Gastrocnemius medialis (tissue), 4 donors: ENCODE data around the gene GPRIN1. TPM values are rescaled to one million over a fixed set of nuclear protein-coding genes. Genes with fewer than 3 reads are reported as not detected.

Source experiments
- ATAC-seq, 2 donors: fragments of 150-250 bp; one replicate each; pipeline ENCODE4 v1.9.1; 2016
- DNase-seq, 2 donors: peaks; one replicate each; pipeline ENCODE4 v3.0.0-alpha.2; 2019
- H3K27ac ChIP-seq, 4 donors: fragments of 200-600 bp; sonication (generic); 1 replicate in 1 of 4; 2 replicates in 3 of 4; pipeline ENCODE4 v1.5.1; 2016 to 2018; ENCODE audit warnings: mild to moderate bottlenecking in 2 of 4, moderate library complexity in 1 of 4
- H3K27me3 ChIP-seq, 3 donors: fragments of 200-600 bp; sonication (generic) in 2 of 3; 1 replicate in 1 of 3; 2 replicates in 2 of 3; pipeline versions ENCODE4 v1.5.1 to v1.6.0; 2016 to 2019; ENCODE audit warnings: mild to moderate bottlenecking in 1 of 3, moderate library complexity in 1 of 3
- H3K36me3 ChIP-seq, 2 donors: fragments of 200-600 bp; sonication (generic) in 1 of 2; one replicate each; pipeline ENCODE4 v1.5.1; 2017 to 2018
- H3K4me1 ChIP-seq, 2 donors: fragments of 200-600 bp; sonication (generic) in 1 of 2; one replicate each; pipeline ENCODE4 v1.5.1; 2016 to 2017; ENCODE audit warnings: mild to moderate bottlenecking in 2 of 2
- H3K4me3 ChIP-seq, 4 donors: fragments of 200-600 bp; sonication (generic) in 3 of 4; 1 replicate in 1 of 4; 2 replicates in 3 of 4; pipeline ENCODE4 v1.5.1; 2016 to 2019; ENCODE audit warnings: mild to moderate bottlenecking in 2 of 4
- H3K9me3 ChIP-seq, 3 donors: fragments of 200-600 bp; sonication (generic) in 2 of 3; 1 replicate in 1 of 3; 2 replicates in 2 of 3; pipeline ENCODE4 v1.5.1; 2016 to 2019
- CTCF ChIP-seq, 5 experiments: fragments of 450-650 bp in 3 of 5; fragments of 200-600 bp in 2 of 5; sonication (generic) in 2 of 5; IDR thresholded peaks in 4 of 5; conservative IDR thresholded peaks in 1 of 5; 1 replicate in 4 of 5; 2 replicates in 1 of 5; pipeline ENCODE4 v1.5.1; 2016 to 2019; ENCODE audit warnings: antibody characterized with exemption in 5 of 5, mild to moderate bottlenecking in 3 of 5, moderate library complexity in 3 of 5
- POLR2A ChIP-seq, 2 donors: fragments of 450-650 bp; IDR thresholded peaks; one replicate each; pipeline ENCODE4 v1.6.1; 2017; ENCODE audit warnings: antibody characterized with exemption in 2 of 2, mild to moderate bottlenecking in 2 of 2, moderate library complexity in 2 of 2
- in situ Hi-C, 4 donors: fragments of 200-750 bp; cut with MboI; loops; one replicate each; pipeline versions ENCODE4 v1.15.0 to v1.8.0; 2017; ENCODE audit warnings: low sequenced_read_pairs in 4 of 4
- intact Hi-C: fragments of 100-400 bp; cut with DNase I; formaldehyde crosslinking; loops from one replicate; pipeline ENCODE4 v1.15.1; 2023; ENCODE audit warnings: low total_unique reads
- microRNA-seq, 2 donors: library from miRNA; unstranded; fragments of <30 nt; microRNA quantifications; one replicate each; pipeline ENCODE4, GENCODE V29; 2016; ENCODE audit warnings: borderline replicate concordance in 2 of 2
- total RNA-seq, 4 donors: library from RNA; depleted of rRNA; stranded (reverse); fragments of >200 nt; gene quantifications; one replicate each; pipeline versions ENCODE4 v1.1.0 to v1.2.3, GENCODE V29; 2016

GPRIN1 gene
- total RNA-seq, 4 donors from 2014 or later = 0.35 to 0.78 (median 0.47) TPM

- Histone ChIP-seq H3K9me3 (no peaks in the 10 kb centered on the region), H3K4me1 (no peaks in the 10 kb centered on the region), H3K27ac (no peak overlapping the region), H3K36me3 (no peaks in the 10 kb centered on the region), H3K27me3 (peaks cover 12 to 32% (median 18%) of the 10 kb centered on the region in 3 donors), H3K4me3 (no peak overlapping the region)
- ATAC-seq = no peak
- in situ Hi-C loops (no loop called here), intact Hi-C loops (no loop called here)
- TF ChIP-seq CTCF (IDR thresholded peaks at IDR 0.05 in 4 of 5, conservative IDR thresholded peaks at IDR 0.05 in 1 of 5) = no peak
- TF ChIP-seq POLR2A (IDR thresholded peaks at IDR 0.05) = no peak
- DNase-seq = no peak
Measured at GRCh38 chr5:176550275-176550831, 59.6 kb downstream of the GPRIN1 start.

- TF ChIP-seq CTCF (IDR thresholded peaks at IDR 0.05 in 4 of 5, conservative IDR thresholded peaks at IDR 0.05 in 1 of 5) (no peak), POLR2A (IDR thresholded peaks at IDR 0.05) (no peak)
- in situ Hi-C loops (loop anchor here in 2 of 4 donors (25.0 kb wide), 3 partner anchors 113 to 462 kb away; partner anchors contain the start of genes CLTB (in 1 of the 2), FAF2 (in 1 of the 2), UIMC1 (in 1 of the 2) and ZNF346 (in 1 of the 2)), intact Hi-C loops (no loop called here)
- no peak overlapping the region for H3K27ac ChIP-seq
- H3K4me3 ChIP-seq = no peak overlapping the region
- peaks cover 0 to 3% of the 10 kb centered on the region in 2 donors for H3K4me1 ChIP-seq
- no peak for DNase-seq
- H3K27me3 ChIP-seq = peaks cover 12 to 32% (median 18%) of the 10 kb centered on the region in 3 donors
- H3K9me3 ChIP-seq = no peaks in the 10 kb centered on the region
- H3K36me3 ChIP-seq = no peaks in the 10 kb centered on the region
- no peak for ATAC-seq
Measured at GRCh38 chr5:176549871-176550270, 60.1 kb downstream of the GPRIN1 start.

GRCh38 chr5:176548967-176549444 lies 61.0 kb downstream of the GPRIN1 start, which contains the start of gene CDHR2:
Gene CDHR2 (plus strand): TSS chr5:176549342. CDS start chr5:176565353, 16,011 bp downstream.
- no peak for ATAC-seq
- in situ Hi-C loops = loop anchor here in 2 of 4 donors (25.0 kb wide), 3 partner anchors 112 to 463 kb away; partner anchors contain the start of genes CLTB (in 1 of the 2), FAF2 (in 1 of the 2), UIMC1 (in 1 of the 2) and ZNF346 (in 1 of the 2)
- Histone ChIP-seq H3K36me3 (no peaks in the 10 kb centered on the region), H3K27ac (no peak within 1 kb of the TSS), H3K4me3 (no peak within 1 kb of the TSS), H3K27me3 (peaks cover 7 to 26% (median 12%) of the 10 kb centered on the region in 3 donors), H3K9me3 (no peaks in the 10 kb centered on the region), H3K4me1 (peaks cover 6 to 9% of the 10 kb centered on the region in 2 donors)
- intact Hi-C loops = no loop called here
- no peak for TF ChIP-seq CTCF (IDR thresholded peaks at IDR 0.05 in 4 of 5, conservative IDR thresholded peaks at IDR 0.05 in 1 of 5)
- TF ChIP-seq POLR2A (IDR thresholded peaks at IDR 0.05) = no peak
- no peak for DNase-seq

- Histone ChIP-seq H3K36me3 (no peaks in the 10 kb centered on the region), H3K27me3 (peaks cover 0 to 14% (median 2%) of the 10 kb centered on the region in 3 donors), H3K4me1 (peaks cover 7 to 14% of the 10 kb centered on the region in 2 donors), H3K27ac (no peak overlapping the region), H3K9me3 (no peaks in the 10 kb centered on the region), H3K4me3 (no peak overlapping the region)
- ATAC-seq (no peak), DNase-seq (no peak)
- intact Hi-C loops (no loop called here), in situ Hi-C loops (loop anchor here in 2 of 4 donors (25.0 kb wide), 3 partner anchors 111 to 464 kb away; partner anchors contain the start of genes CLTB (in 1 of the 2), FAF2 (in 1 of the 2), UIMC1 (in 1 of the 2) and ZNF346 (in 1 of the 2))
- TF ChIP-seq CTCF (IDR thresholded peaks at IDR 0.05 in 4 of 5, conservative IDR thresholded peaks at IDR 0.05 in 1 of 5) (no peak), POLR2A (IDR thresholded peaks at IDR 0.05) (no peak)
Measured at GRCh38 chr5:176547802-176548201, 62.2 kb downstream of the GPRIN1 start.

Small RNAs within 50 kb of the gene (microRNA-seq; reads per million reads assigned to microRNA genes)
- gene MIR4281 = 0 reads per million in 2 donors

Other genes with a start within 250 kb of the GPRIN1 start
- gene KIAA1191, start 248.4 kb downstream of the GPRIN1 start, total RNA-seq = 100 to 1,000 TPM in 1 of 4 donors, 10 to 100 TPM in 3; 76.3 to 174 (median 84.1) TPM
- gene ARL10, start 244.7 kb downstream of the GPRIN1 start, total RNA-seq = 1 to 10 TPM; 1.4 to 4.7 (median 2.4) TPM
- 10 to 100 TPM; 21.6 to 43.5 (median 33.9) TPM for gene NOP16, start 221.6 kb downstream of the GPRIN1 start, total RNA-seq
- 100 to 1,000 TPM; 189 to 274 (median 229) TPM for gene HIGD2A, start 221.4 kb downstream of the GPRIN1 start, total RNA-seq
- gene CLTB, start 193.6 kb downstream of the GPRIN1 start, total RNA-seq = 100 to 1,000 TPM; 261 to 386 (median 302) TPM
- 10 to 100 TPM; 14.0 to 20.7 (median 14.7) TPM for gene FAF2, start 161.8 kb downstream of the GPRIN1 start, total RNA-seq
- 1 to 10 TPM; 4.1 to 7.0 (median 6.7) TPM for gene RNF44, start 72.8 kb downstream of the GPRIN1 start, total RNA-seq
- gene CDHR2, start 60.8 kb downstream of the GPRIN1 start, total RNA-seq = under 1 TPM in 3 of 4 donors, not detected in 1; 0.07 to 0.27 (median 0.20) TPM
- gene SNCB, start 20.4 kb upstream of the GPRIN1 start, total RNA-seq = under 1 TPM in 1 of 4 donors, not detected in 3; 0.20 TPM
- not detected for gene EIF4E1B, start 20.5 kb upstream of the GPRIN1 start, total RNA-seq
- gene TSPAN17, start 37.3 kb upstream of the GPRIN1 start, total RNA-seq = 10 to 100 TPM; 13.3 to 35.7 (median 27.2) TPM
- under 1 TPM in 2 of 4 donors, not detected in 2; 0.10 to 0.55 TPM for gene UNC5A, start 200.4 kb upstream of the GPRIN1 start, total RNA-seq